Adrenal gland (tissue), 5 donors: ENCODE measurements around the gene S100P.

ENCODE experiments used
- CTCF ChIP-seq, 6 experiments: fragments of 450-650 bp in 4 of 6; fragments of 200-600 bp in 2 of 6; sonication (generic) in 1 of 6; IDR thresholded peaks; 1 replicate in 5 of 6; 2 replicates in 1 of 6; pipeline versions ENCODE4 v1.5.1 to v1.8.0; 2016 to 2021; ENCODE audit warnings: antibody characterized with exemption in 6 of 6, mild to moderate bottlenecking in 2 of 6, moderate library complexity in 1 of 6
- POLR2A ChIP-seq, 2 donors: fragments of 450-650 bp; IDR thresholded peaks; one replicate each; pipeline ENCODE4 v1.6.1; 2017; ENCODE audit warnings: antibody characterized with exemption in 2 of 2, mild to moderate bottlenecking in 2 of 2, moderate library complexity in 1 of 2
- donor health status: DM: no; HTN: no; CAD: no.

DNA sequence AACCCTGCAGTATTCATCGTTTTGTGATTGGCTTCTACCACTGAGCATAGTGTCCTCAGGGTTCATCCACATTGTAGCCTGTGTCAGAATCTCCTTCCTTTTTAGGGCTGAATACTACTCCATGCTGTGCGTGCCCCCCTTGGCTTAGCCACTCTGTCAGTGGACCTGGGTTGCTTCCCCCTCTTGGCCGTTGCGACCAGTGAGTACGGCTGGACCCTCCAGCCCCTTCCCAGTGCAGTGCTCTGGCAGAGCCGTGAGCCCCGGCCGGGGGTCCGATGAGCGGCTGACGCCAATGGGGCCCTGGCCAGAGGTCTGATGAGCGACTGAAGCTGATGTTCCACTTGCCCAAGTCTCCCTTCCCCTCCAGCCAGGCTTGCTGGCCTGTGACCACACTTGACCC is 29.2 kb downstream of the S100P start:
- TF ChIP-seq CTCF (IDR thresholded peaks at IDR 0.05) (no peak), POLR2A (IDR thresholded peaks at IDR 0.05) (no peak)
